Measurements from ENCODE around the gene FARS2. TPM values are rescaled to one million over a fixed set of nuclear protein-coding genes. Genes with fewer than 3 reads are reported as not detected.

Gene FARS2
- total and polyA plus RNA-seq, 2 donors (not counting 3 experiments of a cell fraction or from before 2014, with no cell fraction given), result 20.2 to 20.5 TPM

DNA sequence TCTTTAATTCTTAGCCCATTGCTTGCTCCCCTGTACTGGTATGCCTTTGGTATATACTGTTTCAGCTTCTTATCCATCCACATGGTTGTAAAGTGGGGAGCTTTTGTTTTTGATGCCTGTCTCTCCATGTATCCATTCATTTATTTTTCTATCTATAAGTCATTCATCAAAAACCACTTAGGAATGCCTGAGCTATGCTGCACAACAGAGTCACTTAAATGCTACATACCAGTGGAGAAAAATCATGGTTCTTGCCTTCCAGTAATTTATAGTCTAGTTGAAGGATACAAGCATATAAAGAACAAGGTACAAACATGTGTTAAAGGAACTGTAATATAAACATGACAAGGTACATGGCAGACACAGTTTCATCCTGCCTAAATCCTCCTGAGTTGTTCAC lies 398.2 kb downstream of the FARS2 start:
- intact Hi-C loops (cut with micrococcal nuclease) (no loop called here), dilution Hi-C loops (cut with MboI; ENCODE audit: extremely low pct_ligation_motif_present, low sequenced_read_pairs) (no loop called here)
- H3K4me1 ChIP-seq (ENCODE audit: control insufficient read depth, extremely low read depth, insufficient read depth, low read length), result no peaks in the 10 kb centered on the region
- no peak overlapping the region for H3K4me2 ChIP-seq (ENCODE audit: insufficient read depth, low read length)
- H3K9ac ChIP-seq (replicated peaks; ENCODE audit: extremely low read depth, insufficient read depth, low read length), result no peak overlapping the region
- no peaks in the 10 kb centered on the region for H4K20me1 ChIP-seq (replicated peaks; ENCODE audit: control insufficient read depth, extremely low read depth, insufficient read depth, low read length)
- no peaks in the 10 kb centered on the region for H3K27me3 ChIP-seq (ENCODE audit: control insufficient read depth in 2 of 2, insufficient read depth in 2 of 2, low read length in 2 of 2)
- no peak overlapping the region for H2AFZ ChIP-seq (ENCODE audit: low read depth, low read length)
- H3K27ac ChIP-seq (ENCODE audit: insufficient read depth, low read depth, low read length), result no peak overlapping the region
- ChIA-PET POLR2A (no interaction called here), CTCF (no interaction called here)
- no peaks in the 10 kb centered on the region for H3K9me3 ChIP-seq (replicated peaks; ENCODE audit: control insufficient read depth, insufficient read depth, low read length)
- BruUV-seq (replicated peaks), result no TSS peak
- H3K4me3 ChIP-seq (replicated peaks in 1 of 3; ENCODE audit: insufficient read depth in 1 of 3, low read depth in 1 of 3, low read length in 3 of 3), result no peak overlapping the region
- TF ChIP-seq MAX (IDR thresholded peaks at IDR 0.05; ENCODE audit: insufficient read depth, insufficient read length) (no peak), MYC (IDR thresholded peaks at IDR 0.05; ENCODE audit: low read depth, low read length) (no peak), JUN (IDR thresholded peaks at IDR 0.05; ENCODE audit: borderline replicate concordance, insufficient read depth, insufficient read length, low read depth) (no peak), GATA2 (IDR thresholded peaks at IDR 0.05; ENCODE audit: insufficient read depth, insufficient read length, low read depth, low read length) (no peak), EZH2 (IDR thresholded peaks at IDR 0.05; ENCODE audit: borderline replicate concordance, low read depth, low read length, severe bottlenecking) (no peak), POLR2A (IDR thresholded peaks at IDR 0.05; ENCODE audit: low read depth, low read length) (no peak), FOS (IDR thresholded peaks at IDR 0.05; ENCODE audit: borderline replicate concordance, insufficient read depth, low read length) (no peak), POLR2AphosphoS5 (IDR thresholded peaks at IDR 0.05; ENCODE audit: insufficient read depth, low read depth, low read length) (no peak)
- TF ChIP-seq, protein P1, sequence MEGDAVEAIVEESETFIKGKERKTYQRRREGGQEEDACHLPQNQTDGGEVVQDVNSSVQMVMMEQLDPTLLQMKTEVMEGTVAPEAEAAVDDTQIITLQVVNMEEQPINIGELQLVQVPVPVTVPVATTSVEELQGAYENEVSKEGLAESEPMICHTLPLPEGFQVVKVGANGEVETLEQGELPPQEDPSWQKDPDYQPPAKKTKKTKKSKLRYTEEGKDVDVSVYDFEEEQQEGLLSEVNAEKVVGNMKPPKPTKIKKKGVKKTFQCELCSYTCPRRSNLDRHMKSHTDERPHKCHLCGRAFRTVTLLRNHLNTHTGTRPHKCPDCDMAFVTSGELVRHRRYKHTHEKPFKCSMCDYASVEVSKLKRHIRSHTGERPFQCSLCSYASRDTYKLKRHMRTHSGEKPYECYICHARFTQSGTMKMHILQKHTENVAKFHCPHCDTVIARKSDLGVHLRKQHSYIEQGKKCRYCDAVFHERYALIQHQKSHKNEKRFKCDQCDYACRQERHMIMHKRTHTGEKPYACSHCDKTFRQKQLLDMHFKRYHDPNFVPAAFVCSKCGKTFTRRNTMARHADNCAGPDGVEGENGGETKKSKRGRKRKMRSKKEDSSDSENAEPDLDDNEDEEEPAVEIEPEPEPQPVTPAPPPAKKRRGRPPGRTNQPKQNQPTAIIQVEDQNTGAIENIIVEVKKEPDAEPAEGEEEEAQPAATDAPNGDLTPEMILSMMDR (IDR thresholded peaks at IDR 0.05; ENCODE audit: extremely low read depth in 1 of 2, insufficient read depth in 1 of 2, low read depth in 1 of 2, low read length in 2 of 2), result no peak
- no peak for DNase-seq (ENCODE audit: low read depth, low spot score)
- H3K9me1 ChIP-seq (replicated peaks; ENCODE audit: control insufficient read depth, extremely low read depth, insufficient read depth, low read length), result no peaks in the 10 kb centered on the region
- H3K36me3 ChIP-seq (ENCODE audit: control insufficient read depth in 2 of 2, extremely low read depth in 1 of 2, insufficient read depth in 2 of 2, low read length in 2 of 2), result no peaks in the 10 kb centered on the region
- FAIRE-seq, result no peak
- no peaks in the 10 kb centered on the region for H3K79me2 ChIP-seq (ENCODE audit: control insufficient read depth, insufficient read depth, low read length)
